ENCODE data around the gene PRKAR2B. TPM values are rescaled to one million over a fixed set of nuclear protein-coding genes. Genes with fewer than 3 reads are reported as not detected.
A peak's percentile ranks its signal among the peaks of the same experiment; 100 is the strongest.

PRKAR2B gene
- total and polyA plus RNA-seq, 4 donors: 3.5 to 15.0 (median 5.8) TPM

DNA sequence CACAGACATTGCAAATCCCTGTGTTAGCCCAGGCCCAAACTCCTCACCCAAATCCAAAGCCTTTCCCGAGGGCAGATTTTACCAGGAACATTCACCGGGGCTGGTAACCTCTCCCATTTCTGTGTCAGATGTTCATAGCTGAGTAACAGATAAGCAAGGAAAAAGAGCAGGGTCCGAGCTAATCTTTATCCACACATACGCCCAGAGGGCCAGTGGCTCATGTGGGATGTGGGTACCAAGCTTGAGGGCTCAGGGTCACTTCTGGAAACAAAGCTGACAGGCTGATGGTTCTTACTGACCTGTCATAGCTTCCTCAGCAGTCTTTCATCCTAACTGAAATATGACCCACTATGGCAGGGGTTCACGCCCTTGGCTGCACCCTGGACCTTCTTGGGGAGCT lies 164.1 kb downstream of the PRKAR2B start:
- Histone ChIP-seq H3K9me3 (ENCODE audit: control insufficient read depth in 4 of 4, insufficient read depth in 3 of 4, low read length in 3 of 4) (no peaks in the 10 kb centered on the region), H3K4me1 (ENCODE audit: control insufficient read depth in 5 of 5, insufficient read depth in 5 of 5, low read length in 5 of 5) (peaks cover 0 to 17% (median 0%) of the 10 kb centered on the region in 5 donors), H3K4me3 (no peak overlapping the region), H3K27me3 (ENCODE audit: control insufficient read depth in 3 of 3, insufficient read depth in 3 of 3, low read length in 2 of 3) (no peaks in the 10 kb centered on the region), H3K36me3 (ENCODE audit: control insufficient read depth in 4 of 4, insufficient read depth in 4 of 4, low read length in 4 of 4) (peaks cover 17 to 24% (median 21%) of the 10 kb centered on the region in 4 donors), H3K9ac (ENCODE audit: insufficient read depth in 1 of 2, low read length in 2 of 2) (no peak overlapping the region), H3K27ac (ENCODE audit: low read depth in 1 of 2, low read length in 1 of 2) (peak overlapping the region; percentile 1 to 58)
- TF ChIP-seq, protein P1, sequence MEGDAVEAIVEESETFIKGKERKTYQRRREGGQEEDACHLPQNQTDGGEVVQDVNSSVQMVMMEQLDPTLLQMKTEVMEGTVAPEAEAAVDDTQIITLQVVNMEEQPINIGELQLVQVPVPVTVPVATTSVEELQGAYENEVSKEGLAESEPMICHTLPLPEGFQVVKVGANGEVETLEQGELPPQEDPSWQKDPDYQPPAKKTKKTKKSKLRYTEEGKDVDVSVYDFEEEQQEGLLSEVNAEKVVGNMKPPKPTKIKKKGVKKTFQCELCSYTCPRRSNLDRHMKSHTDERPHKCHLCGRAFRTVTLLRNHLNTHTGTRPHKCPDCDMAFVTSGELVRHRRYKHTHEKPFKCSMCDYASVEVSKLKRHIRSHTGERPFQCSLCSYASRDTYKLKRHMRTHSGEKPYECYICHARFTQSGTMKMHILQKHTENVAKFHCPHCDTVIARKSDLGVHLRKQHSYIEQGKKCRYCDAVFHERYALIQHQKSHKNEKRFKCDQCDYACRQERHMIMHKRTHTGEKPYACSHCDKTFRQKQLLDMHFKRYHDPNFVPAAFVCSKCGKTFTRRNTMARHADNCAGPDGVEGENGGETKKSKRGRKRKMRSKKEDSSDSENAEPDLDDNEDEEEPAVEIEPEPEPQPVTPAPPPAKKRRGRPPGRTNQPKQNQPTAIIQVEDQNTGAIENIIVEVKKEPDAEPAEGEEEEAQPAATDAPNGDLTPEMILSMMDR (IDR thresholded peaks at IDR 0.05; ENCODE audit: control extremely low read depth, extremely low read depth): no peak
- no peak for DNase-seq
- 95 to 96% methylated on average over 5 of the region's 5 CpGs for WGBS, 2 donors
- no peak for ATAC-seq (ENCODE audit: insufficient read depth, low FRiP score)

DNA sequence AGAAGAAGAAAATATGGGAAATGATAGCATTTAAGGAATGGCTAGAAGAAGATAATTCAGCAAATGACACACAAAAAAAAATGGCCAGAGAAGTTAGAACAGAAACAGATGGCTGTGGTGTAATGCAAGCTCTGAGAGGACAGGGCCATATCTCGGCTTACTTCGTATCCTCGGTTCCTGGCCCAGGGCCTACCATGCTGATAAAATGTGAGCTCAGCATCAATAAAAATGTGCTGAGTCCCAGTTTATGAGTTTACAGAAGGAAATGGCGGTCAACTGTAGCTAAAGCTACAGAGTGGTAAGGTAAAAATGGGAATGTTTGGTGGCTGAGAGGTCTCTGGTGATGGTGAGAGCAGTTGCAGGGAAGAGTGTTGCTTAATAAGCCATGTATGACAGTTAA lies 165.1 kb downstream of the PRKAR2B start:
- Histone ChIP-seq H3K4me1 (ENCODE audit: control insufficient read depth in 5 of 5, insufficient read depth in 5 of 5, low read length in 5 of 5) (peaks cover 0 to 17% (median 0%) of the 10 kb centered on the region in 5 donors), H3K9ac (ENCODE audit: insufficient read depth in 1 of 2, low read length in 2 of 2) (no peak overlapping the region), H3K9me3 (ENCODE audit: control insufficient read depth in 4 of 4, insufficient read depth in 3 of 4, low read length in 3 of 4) (no peaks in the 10 kb centered on the region), H3K4me3 (no peak overlapping the region), H3K27ac (ENCODE audit: low read depth in 1 of 2, low read length in 1 of 2) (peak overlapping the region in 1 of 2 donors; percentile 53), H3K36me3 (ENCODE audit: control insufficient read depth in 4 of 4, insufficient read depth in 4 of 4, low read length in 4 of 4) (peaks cover 10 to 19% (median 16%) of the 10 kb centered on the region in 4 donors), H3K27me3 (ENCODE audit: control insufficient read depth in 3 of 3, insufficient read depth in 3 of 3, low read length in 2 of 3) (no peaks in the 10 kb centered on the region)
- TF ChIP-seq, protein P1 (IDR thresholded peaks at IDR 0.05; ENCODE audit: control extremely low read depth, extremely low read depth): no peak
- DNase-seq (no peak), ATAC-seq (ENCODE audit: insufficient read depth, low FRiP score) (no peak)
- 97% methylated on average over 4 of the region's 4 CpGs for WGBS, 2 donors

DNA sequence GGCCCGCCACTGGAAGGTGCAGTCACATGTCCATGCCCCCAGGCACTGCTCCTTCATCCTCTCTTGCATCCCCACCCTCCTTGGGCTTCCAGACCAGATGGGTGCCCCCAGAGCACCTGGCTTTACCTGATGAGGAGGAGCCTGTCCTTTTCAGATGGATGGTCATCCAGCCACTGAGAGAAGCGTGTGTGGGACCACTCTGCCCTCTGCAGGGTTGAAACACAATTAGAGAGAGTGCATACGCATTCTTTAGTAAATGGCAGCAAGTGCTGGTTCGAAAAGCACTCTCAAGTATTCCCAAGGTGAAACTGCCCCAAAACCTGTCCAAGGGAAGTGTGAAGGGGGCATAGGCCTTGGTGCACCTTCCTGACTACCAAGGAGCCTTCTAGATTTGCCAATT lies 165.9 kb downstream of the PRKAR2B start:
- Histone ChIP-seq H3K4me1 (ENCODE audit: control insufficient read depth in 5 of 5, insufficient read depth in 5 of 5, low read length in 5 of 5) (peaks cover 0 to 17% (median 0%) of the 10 kb centered on the region in 5 donors), H3K27me3 (ENCODE audit: control insufficient read depth in 3 of 3, insufficient read depth in 3 of 3, low read length in 2 of 3) (no peaks in the 10 kb centered on the region), H3K4me3 (no peak overlapping the region), H3K9me3 (ENCODE audit: control insufficient read depth in 4 of 4, insufficient read depth in 3 of 4, low read length in 3 of 4) (peaks cover 0 to 2% (median 0%) of the 10 kb centered on the region in 4 donors), H3K36me3 (ENCODE audit: control insufficient read depth in 4 of 4, insufficient read depth in 4 of 4, low read length in 4 of 4) (peaks cover 6 to 12% (median 10%) of the 10 kb centered on the region in 4 donors), H3K27ac (ENCODE audit: low read depth in 1 of 2, low read length in 1 of 2) (no peak overlapping the region), H3K9ac (ENCODE audit: insufficient read depth in 1 of 2, low read length in 2 of 2) (no peak overlapping the region)
- ATAC-seq (ENCODE audit: insufficient read depth, low FRiP score): no peak
- TF ChIP-seq, protein P1 (IDR thresholded peaks at IDR 0.05; ENCODE audit: control extremely low read depth, extremely low read depth): no peak
- WGBS, 2 donors: 95 to 96% methylated on average over 4 of the region's 4 CpGs
- no peak for DNase-seq

Other genes starting within 250 kb of the PRKAR2B start
- 10 to 100 TPM; 10.1 to 10.8 TPM for gene PIK3CG, start 179.4 kb upstream of the PRKAR2B start, total RNA-seq
- 1 to 10 TPM in 1 of 2 donors, under 1 TPM in 1; 0.61 to 3.5 TPM for gene PIK3CG, start 179.4 kb upstream of the PRKAR2B start, polyA plus RNA-seq
- gene HBP1, start 124.3 kb downstream of the PRKAR2B start, total RNA-seq: 100 to 1,000 TPM in 1 of 2 donors, 10 to 100 TPM in 1; 45.6 to 187 TPM
- 10 to 100 TPM; 22.1 to 46.7 TPM for gene HBP1, start 124.3 kb downstream of the PRKAR2B start, polyA plus RNA-seq